GM12878 (cell line): ENCODE data around the gene PARG. TPM values are rescaled to one million over a fixed set of nuclear protein-coding genes. Genes with fewer than 3 reads are reported as not detected.
"Not testable (repeated sequence)": the region's sequence is repeated elsewhere in the genome, so short reads cannot be mapped to it uniquely, and the experiment has no call there.

Source experiments
- ATAC-seq: fragments of 200-7000 bp; cut with Tn5 transposase; 3 replicates; pipeline ENCODE4 v1.9.1; 2020; ENCODE audit warnings: mild to moderate bottlenecking, moderate library complexity
- BruUV-seq: library from RNA; stranded (reverse); fragments of 400-500 nt; replicated peaks from 2 replicates; lab custom pipeline; 2021; lab: Mats Ljungman, UMichigan
- CTCF ChIA-PET: fragments of 300-600 bp; sonication (Branson Sonifier 250); formaldehyde crosslinking; extraction: SDS; loops from one replicate; lab custom pipeline; 2021; ENCODE audit warnings: inconsistent platforms; lab: Yijun Ruan, JAX
- POLR2A ChIA-PET: fragments of 350-600 bp; formaldehyde crosslinking; extraction: SDS; loops from one replicate; lab custom pipeline; 2021; ENCODE audit warnings: inconsistent platforms; lab: Charles Lee
- RAD21 ChIA-PET: fragments of 300-600 bp; sonication (Branson Sonifier 250); formaldehyde crosslinking; loops from one replicate; lab custom pipeline; 2023; ENCODE audit warnings: antibody characterized with exemption; ENCODE audit not compliant: unreplicated experiment; lab: Charles Lee
- SMC1A ChIA-PET: fragments of 300-600 bp; sonication (Branson Sonifier 250); formaldehyde crosslinking; loops from one replicate; lab custom pipeline; 2023; ENCODE audit not compliant: unreplicated experiment, uncharacterized antibody; lab: Charles Lee
- DNase-seq: peaks from one replicate; pipeline ENCODE4 v3.0.0-alpha.2; 2011; ENCODE audit warnings: low read depth, low spot score
- FAIRE-seq: peaks from 3 replicates; lab custom pipeline; 2011; peaks lifted over from hg19 to GRCh38; lab: Jason Lieb, UNC
- H2AFZ ChIP-seq: 2 replicates; pipeline ENCODE4 v1.6.0; 2011; ENCODE audit warnings: low read depth, low read length, control low read depth; ENCODE audit not compliant: control insufficient read depth
- H3K27ac ChIP-seq: 2 replicates; pipeline ENCODE4 v1.5.1; 2011; ENCODE audit warnings: control low read depth; ENCODE audit not compliant: control insufficient read depth, insufficient read depth
- H3K27me3 ChIP-seq, 2 experiments: replicated peaks in 1 of 2; 2 replicates each; pipeline versions ENCODE4 v1.6.0 to v1.6.1; 2011; ENCODE audit warnings: low read length in 1 of 2; ENCODE audit not compliant: control insufficient read depth in 2 of 2, insufficient read depth in 2 of 2
- H3K36me3 ChIP-seq, 2 experiments: 2 replicates each; pipeline ENCODE4 v1.5.1; 2011; ENCODE audit warnings: low read length in 1 of 2; ENCODE audit not compliant: control insufficient read depth in 2 of 2, insufficient read depth in 2 of 2
- H3K4me1 ChIP-seq: 2 replicates; pipeline ENCODE4 v1.6.1; 2011; ENCODE audit warnings: mild to moderate bottlenecking, low read length, moderate library complexity, mixed read lengths; ENCODE audit not compliant: control insufficient read depth, insufficient read depth
- H3K4me2 ChIP-seq: 2 replicates; pipeline ENCODE4 v1.6.0; 2011; ENCODE audit warnings: control low read depth; ENCODE audit not compliant: control insufficient read depth, insufficient read depth
- H3K4me3 ChIP-seq: fragments of 200-600 bp; sonication (generic); 2 replicates; pipeline ENCODE4 v1.5.1; 2016
- H3K79me2 ChIP-seq: 2 replicates; pipeline ENCODE4 v1.6.0; 2011; ENCODE audit warnings: low read length; ENCODE audit not compliant: control insufficient read depth, insufficient read depth
- H3K9ac ChIP-seq: 2 replicates; pipeline ENCODE4 v1.8.0; 2011; ENCODE audit warnings: low read length, control low read depth, mixed read lengths; ENCODE audit not compliant: control insufficient read depth, insufficient read depth
- H3K9me3 ChIP-seq: replicated peaks from 3 replicates; pipeline ENCODE4 v1.5.1; 2011; ENCODE audit warnings: mild to moderate bottlenecking, low read length; ENCODE audit not compliant: control insufficient read depth, insufficient read depth
- H4K20me1 ChIP-seq: 2 replicates; pipeline ENCODE4 v1.6.0; 2011; ENCODE audit not compliant: control insufficient read depth, insufficient read depth
- IKZF2 ChIP-seq, 2 experiments: fragments of 450-650 bp; IDR thresholded peaks; 2 replicates each; pipeline ENCODE4 v1.6.1; 2017; ENCODE audit warnings: mild to moderate bottlenecking in 2 of 2, moderate library complexity in 2 of 2
- PML ChIP-seq: IDR thresholded peaks from 2 replicates; pipeline ENCODE4 v1.6.1; 2012; ENCODE audit warnings: low read length, inconsistent platforms
- POLR2A ChIP-seq: IDR thresholded peaks from 2 replicates; pipeline ENCODE4 v1.6.1; 2011; ENCODE audit warnings: low read depth, mild to moderate bottlenecking, low read length
- WGBS: methylation state at CpG from one replicate; pipeline ENCODE4 v1.1.6; 2016; ENCODE audit warnings: low lambda C conversion rate; ENCODE audit not compliant: insufficient replicate concordance, insufficient coverage; ENCODE audit errors: missing lambda C conversion rate; 5-methylcytosine and 5-hydroxymethylcytosine counted together
- in situ Hi-C: fragments of 300-500 bp; cut with MboI; formaldehyde crosslinking; loops from 9 replicates; pipeline ENCODE4 v1.14.3; 2018; ENCODE audit warnings: mixed read lengths
- intact Hi-C: fragments of 100-400 bp; cut with micrococcal nuclease; formaldehyde crosslinking; loops from one replicate; pipeline ENCODE4 v1.14.2; 2022; ENCODE audit not compliant: unreplicated experiment
- polyA plus RNA-seq, 11 experiments: library from polyadenylated mRNA; depleted of rRNA in 4 of 11; unstranded in 6 of 11; stranded (reverse) in 5 of 11; fragments of >200 nt; fragmentation: Nextera tagmentation in 4 of 11; fragmentation: Illumina TruSeq in 1 of 11; extraction: Ambion mirVana in 4 of 11; extraction: Trizol in 1 of 11; gene quantifications; 1 replicate in 1 of 11; 2 replicates in 10 of 11; pipeline versions ENCODE4 v1.2.1 to v1.2.3, GENCODE V29; 2011 to 2016; ENCODE audit warnings: inconsistent platforms in 2 of 11, missing spikeins in 2 of 11, low read depth in 1 of 11
- total RNA-seq, 4 experiments: library from RNA; depleted of rRNA in 3 of 4; stranded (reverse); fragments of >200 nt in 3 of 4; fragmentation: Illumina TruSeq in 1 of 4; extraction: Trizol in 1 of 4; gene quantifications; 2 replicates each; pipeline versions ENCODE4 v1.2.1 to v1.2.3, GENCODE V29; 2013 to 2021

PARG gene
- total and polyA plus RNA-seq, 10 of the 15 experiments (the other 5 are each of a cell fraction or from before 2014, with no cell fraction given), result 4.8 to 35.4 (median 21.9) TPM

- peak; percentile 35 to 52; a peak in 2 of 4 replicates for TF ChIP-seq IKZF2 (IDR thresholded peaks at IDR 0.05)
- TF ChIP-seq PML, result peak; percentile 64; the same call in 1 of the 2 replicates
- TF ChIP-seq POLR2A, result peak; percentile 78
These were observed at the start of gene PARG, which contains the start of gene TIMM23B (continued) for GRCh38 chr10:49941447-49942338.

- FAIRE-seq, intact Hi-C loops, H3K9me3 ChIP-seq, H3K9ac ChIP-seq, RAD21 ChIA-PET, H3K4me1 ChIP-seq, POLR2A ChIA-PET, H4K20me1 ChIP-seq, H3K27me3 ChIP-seq, H3K27ac ChIP-seq, H3K4me2 ChIP-seq, SMC1A ChIA-PET, H3K4me3 ChIP-seq, H2AFZ ChIP-seq, CTCF ChIA-PET, in situ Hi-C loops, DNase-seq, BruUV-seq, H3K36me3 ChIP-seq, H3K79me2 ChIP-seq, ATAC-seq: not testable (repeated sequence)
- 89% methylated on average over 14 of the region's 18 CpGs for WGBS
These were observed 46.5 kb upstream of the PARG start, which contains the start of gene AGAP6 for GRCh38 chr10:49988376-49988775. AGAP6 (plus strand) TSS chr10:49988406; CDS start chr10:49988716, 310 bp downstream.

- H3K9ac ChIP-seq, H2AFZ ChIP-seq, H4K20me1 ChIP-seq, H3K9me3 ChIP-seq, SMC1A ChIA-PET, intact Hi-C loops, H3K79me2 ChIP-seq, ATAC-seq, FAIRE-seq, DNase-seq, H3K4me3 ChIP-seq, in situ Hi-C loops, BruUV-seq, POLR2A ChIA-PET, H3K4me1 ChIP-seq, H3K27me3 ChIP-seq, H3K27ac ChIP-seq, H3K4me2 ChIP-seq, RAD21 ChIA-PET, CTCF ChIA-PET, H3K36me3 ChIP-seq: not testable (repeated sequence)
- WGBS, result 89% methylated on average over 3 of the region's 3 CpGs
These were observed 45.4 kb upstream of the PARG start for GRCh38 chr10:49987207-49987606.

- H3K4me2 ChIP-seq, SMC1A ChIA-PET, BruUV-seq, intact Hi-C loops, H2AFZ ChIP-seq, H4K20me1 ChIP-seq, ATAC-seq, DNase-seq, H3K36me3 ChIP-seq, FAIRE-seq, POLR2A ChIA-PET, H3K9me3 ChIP-seq, H3K4me3 ChIP-seq, H3K27ac ChIP-seq, in situ Hi-C loops, H3K9ac ChIP-seq, RAD21 ChIA-PET, H3K27me3 ChIP-seq, CTCF ChIA-PET, H3K4me1 ChIP-seq, H3K79me2 ChIP-seq: not testable (repeated sequence)
- WGBS, result 69% methylated on average over 3 of the region's 3 CpGs
These were observed 35.9 kb upstream of the PARG start for GRCh38 chr10:49977756-49978155.
